Epithelial cell of proximal tubule (primary cell): Measurements from ENCODE around the gene CCDC150. TPM values are rescaled to one million over a fixed set of nuclear protein-coding genes. Genes with fewer than 3 reads are reported as not detected.

Experiments used
- DNase-seq: peaks from one replicate; pipeline ENCODE4 v3.0.0-alpha.2; 2011; ENCODE audit warnings: low read depth
- H3K4me3 ChIP-seq: 2 replicates; pipeline ENCODE4 v1.5.1; 2011; ENCODE audit warnings: low read depth, mild to moderate bottlenecking, low read length
- total RNA-seq: library from RNA; depleted of rRNA; stranded (reverse); fragments of >200 nt; gene quantifications from 2 replicates; pipeline ENCODE4 v1.2.3, GENCODE V29; 2015
- TF ChIP-seq, protein P1 (sequence below): conservative IDR thresholded peaks from 2 replicates; pipeline ENCODE4 v1.5.1; 2012; ENCODE audit warnings: low read depth, mild to moderate bottlenecking, low read length

Gene CCDC150
- total RNA-seq, result 5.7 and 12.5 TPM in 2 replicates

DNA sequence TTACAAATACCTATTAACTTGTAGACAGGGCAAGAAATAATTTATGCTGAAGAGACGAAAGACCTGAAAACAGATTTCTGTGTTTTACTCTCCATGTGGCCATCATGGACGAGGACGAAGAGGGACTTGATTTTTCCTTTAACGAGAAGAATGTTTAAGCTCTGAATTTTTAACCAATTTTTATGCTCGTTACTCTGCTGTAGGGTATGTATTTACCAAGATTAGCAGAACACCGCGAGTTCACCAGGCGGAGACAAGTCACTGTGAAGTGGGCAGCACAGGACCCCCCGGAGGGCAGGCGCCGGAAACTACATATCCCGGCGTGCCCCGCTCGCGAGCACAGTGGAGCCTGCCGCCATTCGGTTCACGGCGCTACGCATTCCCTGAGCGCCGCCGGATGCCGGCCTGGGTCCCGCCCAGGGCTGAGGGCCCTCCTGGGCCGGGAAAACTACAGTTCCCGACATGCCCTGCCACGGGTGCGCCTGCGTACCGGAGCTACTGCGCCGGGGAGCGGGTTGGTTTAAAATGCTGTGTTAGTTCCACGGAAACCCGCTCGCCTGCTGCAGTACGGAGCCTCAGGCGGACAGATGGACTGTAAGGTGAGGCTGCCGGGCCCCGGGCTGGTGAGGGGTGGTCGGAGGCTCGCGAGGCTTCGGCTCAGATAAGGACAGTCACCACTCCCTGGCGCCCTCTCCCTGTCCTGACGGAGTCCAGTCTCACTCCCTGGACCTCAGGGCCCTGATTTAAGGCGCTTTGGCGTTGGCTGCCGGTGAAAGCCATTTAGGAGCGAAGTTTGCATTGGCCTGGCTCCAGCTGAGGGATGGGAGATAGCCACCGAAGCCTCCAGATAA, at the start of gene CCDC150:
TSS of gene CCDC150 (plus strand) at position 536 of the 851 bp plus-strand sequence. CDS start at position 588, 52 bp downstream.
- H3K4me3 ChIP-seq, result peak within 1 kb of the TSS; percentile 81
- peak; percentile 43 for DNase-seq
- TF ChIP-seq, protein P1, sequence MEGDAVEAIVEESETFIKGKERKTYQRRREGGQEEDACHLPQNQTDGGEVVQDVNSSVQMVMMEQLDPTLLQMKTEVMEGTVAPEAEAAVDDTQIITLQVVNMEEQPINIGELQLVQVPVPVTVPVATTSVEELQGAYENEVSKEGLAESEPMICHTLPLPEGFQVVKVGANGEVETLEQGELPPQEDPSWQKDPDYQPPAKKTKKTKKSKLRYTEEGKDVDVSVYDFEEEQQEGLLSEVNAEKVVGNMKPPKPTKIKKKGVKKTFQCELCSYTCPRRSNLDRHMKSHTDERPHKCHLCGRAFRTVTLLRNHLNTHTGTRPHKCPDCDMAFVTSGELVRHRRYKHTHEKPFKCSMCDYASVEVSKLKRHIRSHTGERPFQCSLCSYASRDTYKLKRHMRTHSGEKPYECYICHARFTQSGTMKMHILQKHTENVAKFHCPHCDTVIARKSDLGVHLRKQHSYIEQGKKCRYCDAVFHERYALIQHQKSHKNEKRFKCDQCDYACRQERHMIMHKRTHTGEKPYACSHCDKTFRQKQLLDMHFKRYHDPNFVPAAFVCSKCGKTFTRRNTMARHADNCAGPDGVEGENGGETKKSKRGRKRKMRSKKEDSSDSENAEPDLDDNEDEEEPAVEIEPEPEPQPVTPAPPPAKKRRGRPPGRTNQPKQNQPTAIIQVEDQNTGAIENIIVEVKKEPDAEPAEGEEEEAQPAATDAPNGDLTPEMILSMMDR, result peak; percentile 34

DNA sequence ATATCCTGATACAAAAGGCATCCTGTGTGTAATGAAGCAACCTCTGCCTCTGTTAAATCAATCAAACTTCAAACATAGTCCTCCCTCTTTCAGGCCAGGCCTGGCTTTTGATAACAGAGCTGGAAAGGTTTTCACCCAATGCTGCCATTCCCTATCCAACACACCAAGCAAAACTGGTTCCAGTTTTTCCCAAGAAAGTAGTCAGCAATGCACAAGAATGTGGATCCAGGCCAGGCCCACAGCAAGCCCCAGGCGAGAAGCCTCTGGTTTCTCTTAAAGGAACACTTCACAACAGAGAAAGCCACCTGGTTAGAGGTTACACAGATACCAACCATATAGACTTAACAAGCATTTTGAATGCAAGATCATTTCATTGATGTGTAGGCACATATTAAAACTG, 49.2 kb upstream of the CCDC150 start:
- no peak for DNase-seq
- TF ChIP-seq, protein P1, result no peak
- no peak overlapping the region for H3K4me3 ChIP-seq

DNA sequence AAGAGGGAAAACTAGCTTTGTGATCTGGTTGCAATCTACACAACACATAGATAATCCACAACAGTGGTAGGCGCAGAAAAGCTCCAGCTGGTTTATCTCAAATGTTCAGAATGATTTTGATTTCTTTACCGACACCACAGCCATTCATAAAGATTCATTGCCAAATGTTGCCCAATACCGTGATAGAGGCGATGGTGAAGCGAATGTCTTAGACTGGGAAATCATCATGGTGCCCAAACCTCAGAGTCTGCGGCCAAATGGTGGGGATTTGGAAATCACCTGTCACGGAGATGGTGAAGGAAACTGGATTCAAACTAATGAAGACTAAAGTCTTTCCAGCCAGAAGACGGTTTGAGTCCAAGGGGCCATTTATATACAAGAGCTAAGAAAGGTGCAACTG, 48.5 kb upstream of the CCDC150 start:
- H3K4me3 ChIP-seq, result no peak overlapping the region
- TF ChIP-seq, protein P1, result no peak
- DNase-seq, result no peak

DNA sequence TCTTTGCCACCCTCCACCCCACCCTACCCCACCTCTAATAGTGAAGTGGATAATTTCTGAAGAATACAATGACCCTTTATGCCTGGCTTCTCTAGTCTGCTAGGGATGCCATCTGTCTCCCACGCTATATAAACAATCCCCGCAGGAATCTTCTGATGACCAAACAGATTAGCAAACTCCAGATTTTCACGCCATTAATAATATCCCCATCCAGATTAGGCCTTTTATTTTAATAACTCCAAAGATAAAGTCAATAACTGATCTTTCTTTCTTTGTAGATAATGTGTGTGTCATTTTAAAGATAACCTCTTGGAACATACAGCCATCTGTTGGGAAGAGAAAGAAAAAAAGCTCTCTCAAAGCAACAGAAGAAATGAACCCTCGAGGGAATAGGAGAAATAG, 47.9 kb upstream of the CCDC150 start:
- no peak for DNase-seq
- TF ChIP-seq, protein P1, result no peak
- no peak overlapping the region for H3K4me3 ChIP-seq

DNA sequence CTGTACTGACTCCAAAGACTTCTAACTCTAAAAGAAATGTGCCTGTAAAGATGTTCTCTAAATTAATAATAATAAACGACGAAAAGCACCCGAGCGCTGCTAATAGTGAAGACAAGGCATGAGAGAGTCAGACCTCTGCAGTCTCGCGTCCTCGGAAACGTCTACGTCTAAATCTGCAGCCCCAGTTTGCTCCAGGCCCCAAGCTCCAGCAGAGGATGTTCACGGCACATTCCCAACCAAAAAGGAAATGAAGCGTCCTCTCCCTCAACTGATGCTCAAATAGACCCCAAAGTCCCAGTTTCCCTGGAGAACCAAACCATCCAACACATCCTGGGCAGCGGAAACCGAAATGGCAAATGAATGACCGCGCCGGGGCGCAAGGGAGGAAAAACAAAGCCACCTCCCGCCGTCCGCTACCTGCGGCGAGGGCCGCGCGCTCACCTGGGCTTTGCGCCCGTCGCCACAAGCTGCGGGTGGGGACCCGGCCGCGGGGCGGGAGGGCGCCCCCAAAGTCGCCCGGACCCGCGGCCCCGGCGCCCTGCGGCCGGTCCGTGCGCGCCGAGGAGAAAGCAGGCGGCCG, 47.1 kb upstream of the CCDC150 start:
- TF ChIP-seq, protein P1, result peak; percentile 15
- no peak for DNase-seq
- peak overlapping the region; percentile 63 for H3K4me3 ChIP-seq

DNA sequence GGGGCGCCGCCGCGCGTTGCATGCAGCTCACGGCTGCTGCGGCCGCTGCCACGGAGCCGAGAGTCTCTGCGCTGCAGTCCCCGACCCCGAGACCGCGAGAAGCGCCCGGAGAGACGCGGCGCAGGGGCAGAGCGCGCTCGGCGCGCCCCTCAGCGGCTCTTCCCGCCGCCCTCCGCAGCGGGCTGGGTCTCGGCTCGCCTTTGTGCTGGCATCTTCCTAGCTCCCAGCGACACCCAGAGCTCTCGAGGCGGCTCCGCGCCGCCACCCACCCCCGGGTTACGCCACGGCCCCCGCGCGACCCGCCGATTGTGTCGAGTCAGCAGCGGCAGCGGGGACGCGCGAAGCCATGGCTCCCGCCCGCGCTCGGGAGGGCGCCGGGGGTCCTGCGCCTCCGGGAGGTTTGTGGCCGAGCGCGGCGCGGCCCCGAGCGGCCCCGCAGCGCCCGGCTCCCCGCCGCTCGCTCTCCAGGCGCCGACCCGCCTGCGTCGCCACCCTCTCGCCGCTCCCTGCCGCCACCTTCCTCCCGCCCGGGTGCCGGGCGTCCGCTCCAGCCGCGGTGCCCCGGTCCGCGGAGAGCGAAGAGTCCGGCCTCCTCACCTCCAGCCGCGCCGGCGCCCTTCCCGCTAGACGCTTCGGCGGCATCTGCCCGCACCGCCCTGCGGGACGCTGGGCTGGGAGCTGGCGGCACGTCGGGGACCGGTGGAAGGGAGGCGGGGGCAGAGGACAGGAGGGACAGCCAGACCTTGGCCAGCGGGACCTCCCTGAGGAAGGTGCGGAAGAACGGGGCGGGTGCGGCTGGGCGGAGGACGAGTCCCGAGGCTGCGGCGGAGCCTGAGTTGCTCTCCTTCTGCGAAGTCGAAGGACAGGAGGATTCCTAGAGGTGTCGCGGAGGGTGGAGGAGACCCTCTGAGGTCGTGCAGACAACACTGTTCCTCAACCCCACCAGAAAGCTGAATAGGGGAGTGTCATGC, 46.3 kb upstream of the CCDC150 start, which contains the start of gene HECW2:
TSS of gene HECW2 (minus strand) at position 644 of the 971 bp plus-strand sequence.
- H3K4me3 ChIP-seq, result peak within 1 kb of the TSS; percentile 63
- TF ChIP-seq, protein P1, result no peak
- DNase-seq, result no peak
